Sciatic nerve (tissue), 2 donors: ENCODE measurements around the gene KCNE1. TPM values are rescaled to one million over a fixed set of nuclear protein-coding genes. Genes with fewer than 3 reads are reported as not detected.
"Not testable (repeated sequence)": the region's sequence is repeated elsewhere in the genome, so short reads cannot be mapped to it uniquely, and the experiment has no call there.

ENCODE experiments used
- ATAC-seq: fragments of 200-7000 bp; cut with Tn5 transposase; one replicate; pipeline ENCODE4 v1.9.1; 2020; ENCODE audit warnings: mild to moderate bottlenecking, moderate library complexity
- DNase-seq: peaks from one replicate; pipeline ENCODE4 v3.0.0-alpha.2; 2020; ENCODE audit warnings: low spot score
- intact Hi-C: fragments of 100-400 bp; cut with DNase I; formaldehyde crosslinking; loops from one replicate; pipeline ENCODE4 v1.14.2; 2022
- total RNA-seq: library from RNA; stranded (reverse); fragmentation: NEBNext Ultra II Directional; extraction: Animal tissue kit (Norgen Biotek cat#: 25700); gene quantifications from one replicate; pipeline ENCODE4 v1.2.1, GENCODE V29; 2021
- donor health status: DM: no; HTN: no; CAD: no.
- donor health status: DM: no; HTN: no; CAD: no.

Gene KCNE1
- total RNA-seq, 1 donor from 2014 or later: 2.5 TPM

GRCh38 chr21:34456180-34456579 lies 55.8 kb downstream of the KCNE1 start:
- intact Hi-C loops, DNase-seq, ATAC-seq: not testable (repeated sequence)

GRCh38 chr21:34455628-34456027 lies 56.4 kb downstream of the KCNE1 start:
- intact Hi-C loops, ATAC-seq, DNase-seq: not testable (repeated sequence)

GRCh38 chr21:34447018-34447417 lies 65.0 kb downstream of the KCNE1 start:
- ATAC-seq, intact Hi-C loops, DNase-seq: not testable (repeated sequence)

GRCh38 chr21:34443486-34443885 lies 68.5 kb downstream of the KCNE1 start:
- ATAC-seq: peak; percentile 61
- DNase-seq, intact Hi-C loops: not testable (repeated sequence)

- ATAC-seq, DNase-seq, intact Hi-C loops: not testable (repeated sequence)
Measured at GRCh38 chr21:34429710-34430109, 82.3 kb downstream of the KCNE1 start.

GRCh38 chr21:34428441-34428840 lies 83.6 kb downstream of the KCNE1 start:
- DNase-seq, ATAC-seq, intact Hi-C loops: not testable (repeated sequence)

- ATAC-seq, DNase-seq, intact Hi-C loops: not testable (repeated sequence)
Measured at GRCh38 chr21:34427339-34427738, 84.7 kb downstream of the KCNE1 start.

- DNase-seq, intact Hi-C loops, ATAC-seq: not testable (repeated sequence)
Measured at GRCh38 chr21:34423805-34424204, 88.2 kb downstream of the KCNE1 start, which contains the start of gene SMIM34. Gene SMIM34, minus strand, starts transcription at chr21:34423951. Its CDS starts 112 bp downstream, at chr21:34423839.

GRCh38 chr21:34417448-34418077 lies 94.4 kb downstream of the KCNE1 start:
- intact Hi-C loops, ATAC-seq, DNase-seq: not testable (repeated sequence)

GRCh38 chr21:34407294-34407693 lies 104.7 kb downstream of the KCNE1 start:
- DNase-seq, intact Hi-C loops, ATAC-seq: not testable (repeated sequence)

- ATAC-seq, DNase-seq, intact Hi-C loops: not testable (repeated sequence)
Measured at GRCh38 chr21:34406676-34407075, 105.3 kb downstream of the KCNE1 start.

GRCh38 chr21:34406102-34406501 lies 105.9 kb downstream of the KCNE1 start:
- ATAC-seq, intact Hi-C loops, DNase-seq: not testable (repeated sequence)

GRCh38 chr21:34405686-34406085 lies 106.3 kb downstream of the KCNE1 start:
- ATAC-seq, intact Hi-C loops, DNase-seq: not testable (repeated sequence)

- DNase-seq, ATAC-seq, intact Hi-C loops: not testable (repeated sequence)
Measured at GRCh38 chr21:34404742-34405141, 107.3 kb downstream of the KCNE1 start.

- ATAC-seq, intact Hi-C loops, DNase-seq: not testable (repeated sequence)
Measured at GRCh38 chr21:34400522-34400921, 111.5 kb downstream of the KCNE1 start.

Other genes starting within 250 kb of the KCNE1 start
- 2.2 TPM for gene KCNE2, start 148.2 kb downstream of the KCNE1 start, total RNA-seq
- 29.2 TPM for gene SMIM11, start 136.7 kb downstream of the KCNE1 start, total RNA-seq
- gene SMIM34, start 88.3 kb downstream of the KCNE1 start, total RNA-seq: not detected
- gene RCAN1, start 102.9 kb upstream of the KCNE1 start, total RNA-seq: 60.9 TPM
- 4.7 TPM for gene CLIC6, start 156.8 kb upstream of the KCNE1 start, total RNA-seq